Measurements from ENCODE around the gene FAM177A1. TPM values are rescaled to one million over a fixed set of nuclear protein-coding genes. Genes with fewer than 3 reads are reported as not detected.

Gene FAM177A1
- total and polyA plus RNA-seq, 2 donors (not counting 3 experiments of a cell fraction or from before 2014, with no cell fraction given): 19.9 to 64.1 TPM

- H4K20me1 ChIP-seq (replicated peaks; ENCODE audit: control insufficient read depth, extremely low read depth, insufficient read depth, low read length): no peaks in the 10 kb centered on the region
- no peaks in the 10 kb centered on the region for H3K9me1 ChIP-seq (replicated peaks; ENCODE audit: control insufficient read depth, extremely low read depth, insufficient read depth, low read length)
- no peak for FAIRE-seq
- H2AFZ ChIP-seq (ENCODE audit: low read depth, low read length): no peak overlapping the region
- H3K79me2 ChIP-seq (ENCODE audit: control insufficient read depth, insufficient read depth, low read length): peaks cover 11% of the 10 kb centered on the region
- no peak overlapping the region for H3K9ac ChIP-seq (replicated peaks; ENCODE audit: extremely low read depth, insufficient read depth, low read length)
- no peaks in the 10 kb centered on the region for H3K36me3 ChIP-seq (ENCODE audit: control insufficient read depth in 2 of 2, extremely low read depth in 1 of 2, insufficient read depth in 2 of 2, low read length in 2 of 2)
- no peak overlapping the region for H3K27ac ChIP-seq (ENCODE audit: insufficient read depth, low read depth, low read length)
- no peaks in the 10 kb centered on the region for H3K27me3 ChIP-seq (ENCODE audit: control insufficient read depth in 2 of 2, insufficient read depth in 2 of 2, low read length in 2 of 2)
- TF ChIP-seq POLR2AphosphoS5 (IDR thresholded peaks at IDR 0.05; ENCODE audit: insufficient read depth, low read depth, low read length) (no peak), FOS (IDR thresholded peaks at IDR 0.05; ENCODE audit: borderline replicate concordance, insufficient read depth, low read length) (no peak), MYC (IDR thresholded peaks at IDR 0.05; ENCODE audit: low read depth, low read length) (no peak), EZH2 (IDR thresholded peaks at IDR 0.05; ENCODE audit: borderline replicate concordance, low read depth, low read length, severe bottlenecking) (no peak), JUN (IDR thresholded peaks at IDR 0.05; ENCODE audit: borderline replicate concordance, insufficient read depth, insufficient read length, low read depth) (no peak), POLR2A (IDR thresholded peaks at IDR 0.05; ENCODE audit: low read depth, low read length) (no peak), MAX (IDR thresholded peaks at IDR 0.05; ENCODE audit: insufficient read depth, insufficient read length) (no peak), GATA2 (IDR thresholded peaks at IDR 0.05; ENCODE audit: insufficient read depth, insufficient read length, low read depth, low read length) (no peak), CTCF (IDR thresholded peaks at IDR 0.05; ENCODE audit: extremely low read depth in 1 of 2, insufficient read depth in 1 of 2, low read depth in 1 of 2, low read length in 2 of 2) (no peak)
- dilution Hi-C loops (cut with MboI; ENCODE audit: extremely low pct_ligation_motif_present, low sequenced_read_pairs) (no loop called here), intact Hi-C loops (cut with micrococcal nuclease) (no loop called here)
- no peak overlapping the region for H3K4me2 ChIP-seq (ENCODE audit: insufficient read depth, low read length)
- ChIA-PET POLR2A (no interaction called here), CTCF (interaction anchor here (1.1 kb wide), 1 partner anchor 12 kb away, joined by 3 read pairs; no protein-coding TSS in a partner anchor)
- BruUV-seq (replicated peaks): no TSS peak
- no peak for DNase-seq (ENCODE audit: low read depth, low spot score)
- H3K4me3 ChIP-seq (replicated peaks in 1 of 3; ENCODE audit: insufficient read depth in 1 of 3, low read depth in 1 of 3, low read length in 3 of 3): no peak overlapping the region
- peaks cover 18% of the 10 kb centered on the region for H3K4me1 ChIP-seq (ENCODE audit: control insufficient read depth, extremely low read depth, insufficient read depth, low read length)
- no peaks in the 10 kb centered on the region for H3K9me3 ChIP-seq (replicated peaks; ENCODE audit: control insufficient read depth, insufficient read depth, low read length)
Measured at GRCh38 chr14:35051796-35052195, 5.7 kb downstream of the FAM177A1 start.

Data from endothelial cell of umbilical vein (primary cell).